PC-9 (cell line): ENCODE results near the gene UBE3A. TPM values are rescaled to one million over a fixed set of nuclear protein-coding genes. Genes with fewer than 3 reads are reported as not detected.

Source experiments
- BruUV-seq: library from RNA; stranded (reverse); fragments of 400-500 nt; replicated peaks from 2 replicates; lab custom pipeline; 2021; lab: Mats Ljungman, UMichigan
- CTCF ChIA-PET: fragments of 300-600 bp; sonication (Branson Sonifier 250); formaldehyde crosslinking; loops from one replicate; lab custom pipeline; 2022; ENCODE audit warnings: antibody characterized with exemption; lab: Charles Lee
- POLR2A ChIA-PET: fragments of 300-600 bp; sonication (Branson Sonifier 250); formaldehyde crosslinking; loops from one replicate; lab custom pipeline; 2022; ENCODE audit warnings: antibody characterized with exemption; ENCODE audit not compliant: unreplicated experiment; lab: Charles Lee
- DNase-seq, 2 experiments: peaks; one replicate each; pipeline versions ENCODE4 v3.0.0 to v3.0.0-alpha.2; 2015 to 2022; ENCODE audit warnings: mixed read lengths in 1 of 2
- H2AFZ ChIP-seq: fragments of 200-600 bp; sonication (generic); 2 replicates; pipeline ENCODE4 v1.8.1; 2017; ENCODE audit warnings: antibody characterized with exemption
- H3F3A ChIP-seq: fragments of 200-600 bp; sonication (generic); 2 replicates; pipeline ENCODE4 v1.8.1; 2017; ENCODE audit warnings: antibody characterized with exemption, mild to moderate bottlenecking, low read depth; ENCODE audit not compliant: insufficient read depth
- H3K27ac ChIP-seq: fragments of 200-600 bp; sonication (generic); 2 replicates; pipeline ENCODE4 v1.6.1; 2016; ENCODE audit warnings: mixed run types
- H3K27me3 ChIP-seq: fragments of 200-600 bp; sonication (generic); 2 replicates; pipeline ENCODE4 v1.6.1; 2016; ENCODE audit warnings: low read depth, mixed run types; ENCODE audit not compliant: insufficient read depth
- H3K36me3 ChIP-seq: fragments of 200-600 bp; sonication (generic); 2 replicates; pipeline ENCODE4 v1.6.1; 2016; ENCODE audit warnings: low read depth, mixed run types
- H3K4me1 ChIP-seq: fragments of 200-600 bp; sonication (generic); replicated peaks from 2 replicates; pipeline ENCODE4 v1.6.1; 2016; ENCODE audit warnings: mixed run types; ENCODE audit not compliant: insufficient read depth
- H3K4me2 ChIP-seq: fragments of 200-600 bp; sonication (generic); 2 replicates; pipeline ENCODE4 v1.6.1; 2017; ENCODE audit warnings: mixed run types
- H3K4me3 ChIP-seq: fragments of 200-600 bp; sonication (generic); 2 replicates; pipeline ENCODE4 v1.6.1; 2016; ENCODE audit warnings: mixed run types
- H3K79me2 ChIP-seq: fragments of 200-600 bp; sonication (generic); 2 replicates; pipeline ENCODE4 v1.6.1; 2017; ENCODE audit warnings: low read depth, mixed run types
- H3K9me2 ChIP-seq: fragments of 200-600 bp; sonication (generic); 2 replicates; pipeline ENCODE4 v1.8.1; 2017; ENCODE audit warnings: mild to moderate bottlenecking; ENCODE audit not compliant: insufficient read depth
- H3K9me3 ChIP-seq: fragments of 200-600 bp; sonication (generic); 2 replicates; pipeline ENCODE4 v1.8.1; 2016; ENCODE audit warnings: low read depth; ENCODE audit not compliant: insufficient read depth
- H4K20me1 ChIP-seq: fragments of 200-600 bp; sonication (generic); 2 replicates; pipeline ENCODE4 v1.8.1; 2017; ENCODE audit not compliant: insufficient read depth
- EZH2 ChIP-seq: fragments of 200-600 bp; sonication (generic); IDR thresholded peaks from 2 replicates; pipeline ENCODE4 v1.8.0; 2017; ENCODE audit warnings: antibody characterized with exemption, low read depth
- intact Hi-C: fragments of 100-400 bp; cut with micrococcal nuclease; formaldehyde crosslinking; loops from one replicate; pipeline ENCODE4 v1.10.0; 2022; ENCODE audit not compliant: unreplicated experiment
- total RNA-seq: library from RNA; stranded (reverse); gene quantifications from 2 replicates; pipeline ENCODE4 v1.2.3, GENCODE V29; 2021
- TF ChIP-seq, protein P1 (sequence below): fragments of 200-600 bp; sonication (generic); conservative IDR thresholded peaks from 2 replicates; pipeline ENCODE4 v1.6.1; 2017; ENCODE audit warnings: mixed run types, antibody characterized with exemption, mild to moderate bottlenecking, moderate library complexity

The UBE3A gene
- total RNA-seq, 1 experiment from 2014 or later: 65.2 TPM

GRCh38 chr15:25437777-25438600 is 835 bp downstream of the UBE3A start:
- Histone ChIP-seq H3K4me3 (peak overlapping the region; percentile 92), H3K36me3 (no peaks in the 10 kb centered on the region), H3F3A (no peaks in the 10 kb centered on the region), H3K4me1 (peaks cover 18% of the 10 kb centered on the region; the same call in 1 of the 2 replicates), H3K9me3 (no peaks in the 10 kb centered on the region), H4K20me1 (peaks cover 43% of the 10 kb centered on the region), H3K4me2 (peak overlapping the region; percentile 81), H3K27me3 (no peaks in the 10 kb centered on the region), H2AFZ (peak overlapping the region; percentile 87), H3K79me2 (peaks cover 58% of the 10 kb centered on the region), H3K9me2 (no peaks in the 10 kb centered on the region), H3K27ac (peak overlapping the region; percentile 69)
- peak; percentile 39 to 57 for DNase-seq
- POLR2A ChIA-PET: no interaction called here
- TF ChIP-seq, protein P1, sequence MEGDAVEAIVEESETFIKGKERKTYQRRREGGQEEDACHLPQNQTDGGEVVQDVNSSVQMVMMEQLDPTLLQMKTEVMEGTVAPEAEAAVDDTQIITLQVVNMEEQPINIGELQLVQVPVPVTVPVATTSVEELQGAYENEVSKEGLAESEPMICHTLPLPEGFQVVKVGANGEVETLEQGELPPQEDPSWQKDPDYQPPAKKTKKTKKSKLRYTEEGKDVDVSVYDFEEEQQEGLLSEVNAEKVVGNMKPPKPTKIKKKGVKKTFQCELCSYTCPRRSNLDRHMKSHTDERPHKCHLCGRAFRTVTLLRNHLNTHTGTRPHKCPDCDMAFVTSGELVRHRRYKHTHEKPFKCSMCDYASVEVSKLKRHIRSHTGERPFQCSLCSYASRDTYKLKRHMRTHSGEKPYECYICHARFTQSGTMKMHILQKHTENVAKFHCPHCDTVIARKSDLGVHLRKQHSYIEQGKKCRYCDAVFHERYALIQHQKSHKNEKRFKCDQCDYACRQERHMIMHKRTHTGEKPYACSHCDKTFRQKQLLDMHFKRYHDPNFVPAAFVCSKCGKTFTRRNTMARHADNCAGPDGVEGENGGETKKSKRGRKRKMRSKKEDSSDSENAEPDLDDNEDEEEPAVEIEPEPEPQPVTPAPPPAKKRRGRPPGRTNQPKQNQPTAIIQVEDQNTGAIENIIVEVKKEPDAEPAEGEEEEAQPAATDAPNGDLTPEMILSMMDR: no peak; the same call in 1 of the 2 replicates
- BruUV-seq: no TSS peak
- CTCF ChIA-PET: no interaction called here
- intact Hi-C loops: no loop called here

DNA sequence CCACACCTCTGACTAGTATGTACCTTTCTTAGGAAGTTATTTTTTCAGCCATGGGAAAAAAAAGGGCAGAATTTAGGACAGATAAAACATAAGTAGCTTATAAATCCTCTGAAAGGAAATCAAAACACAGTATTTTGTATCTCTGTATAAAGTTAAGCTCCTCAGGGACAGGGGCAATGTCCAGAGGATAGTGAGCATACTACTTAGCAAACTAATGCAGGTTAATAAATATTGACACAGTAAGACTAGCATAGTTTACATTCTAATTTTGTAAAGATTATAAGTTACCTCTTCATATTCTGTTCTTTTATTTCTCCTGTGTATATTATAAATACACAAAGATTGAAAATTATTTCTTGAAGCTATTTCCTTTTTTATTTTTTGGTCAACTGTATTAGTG is 2.1 kb downstream of the UBE3A start:
- DNase-seq: no peak
- ChIA-PET POLR2A (no interaction called here), CTCF (no interaction called here)
- Histone ChIP-seq H3K9me3 (no peaks in the 10 kb centered on the region), H3K4me1 (peaks cover 18% of the 10 kb centered on the region; the same call in 1 of the 2 replicates), H3K79me2 (peaks cover 70% of the 10 kb centered on the region), H2AFZ (no peak overlapping the region), H3K36me3 (no peaks in the 10 kb centered on the region), H3K27me3 (no peaks in the 10 kb centered on the region), H4K20me1 (peaks cover 56% of the 10 kb centered on the region), H3K4me2 (peak overlapping the region; percentile 81), H3K9me2 (no peaks in the 10 kb centered on the region), H3K27ac (no peak overlapping the region), H3F3A (no peaks in the 10 kb centered on the region), H3K4me3 (peak overlapping the region; percentile 92)
- BruUV-seq: no TSS peak
- TF ChIP-seq EZH2: no peak
- TF ChIP-seq, protein P1: no peak
- intact Hi-C loops: no loop called here

GRCh38 chr15:25435474-25436243 is 3.2 kb downstream of the UBE3A start:
- Histone ChIP-seq H3K27ac (no peak overlapping the region), H3K79me2 (peaks cover 81% of the 10 kb centered on the region), H3K4me3 (no peak overlapping the region), H3K36me3 (no peaks in the 10 kb centered on the region), H3F3A (no peaks in the 10 kb centered on the region), H3K27me3 (no peaks in the 10 kb centered on the region), H4K20me1 (peaks cover 66% of the 10 kb centered on the region), H3K9me2 (no peaks in the 10 kb centered on the region), H3K4me2 (peak overlapping the region; percentile 81; the same call in 1 of the 2 replicates), H2AFZ (no peak overlapping the region), H3K9me3 (no peaks in the 10 kb centered on the region), H3K4me1 (peaks cover 18% of the 10 kb centered on the region; the same call in 1 of the 2 replicates)
- ChIA-PET CTCF (no interaction called here), POLR2A (no interaction called here)
- intact Hi-C loops: no loop called here
- no peak for DNase-seq
- no peak for TF ChIP-seq EZH2
- TF ChIP-seq, protein P1: no peak
- BruUV-seq: no TSS peak
